Keratinocyte (primary cell): ENCODE results near the gene BOLA3. TPM values are rescaled to one million over a fixed set of nuclear protein-coding genes. Genes with fewer than 3 reads are reported as not detected.

Experiments
- DNase-seq: peaks from one replicate; pipeline ENCODE4 v3.0.0-alpha.2; 2011; ENCODE audit warnings: low read depth, missing footprints, low spot score
- FAIRE-seq: peaks from 2 replicates; lab custom pipeline; 2011; peaks lifted over from hg19 to GRCh38; lab: Jason Lieb, UNC
- H2AFZ ChIP-seq: 2 replicates; pipeline ENCODE4 v1.6.0; 2012; ENCODE audit warnings: low read length, control low read depth, inconsistent platforms; ENCODE audit not compliant: control insufficient read depth
- H3K27ac ChIP-seq: 2 replicates; pipeline ENCODE4 v1.5.1; 2011; ENCODE audit warnings: low read length; ENCODE audit not compliant: control insufficient read depth, insufficient read depth
- H3K27me3 ChIP-seq: 3 replicates; pipeline ENCODE4 v1.6.0; 2011; ENCODE audit warnings: low read length; ENCODE audit not compliant: control insufficient read depth, insufficient read depth; ENCODE audit errors: extremely low read depth
- H3K36me3 ChIP-seq, 2 experiments: 2 replicates in 1 of 2; 3 replicates in 1 of 2; pipeline ENCODE4 v1.5.1; 2011; ENCODE audit warnings: low read length in 2 of 2, mild to moderate bottlenecking in 1 of 2; ENCODE audit not compliant: control insufficient read depth in 2 of 2, insufficient read depth in 2 of 2; ENCODE audit errors: extremely low read depth in 1 of 2
- H3K4me1 ChIP-seq: 3 replicates; pipeline ENCODE4 v1.5.1; 2011; ENCODE audit warnings: low read length; ENCODE audit not compliant: control insufficient read depth, insufficient read depth; ENCODE audit errors: extremely low read depth
- H3K4me2 ChIP-seq: 3 replicates; pipeline ENCODE4 v1.6.0; 2011; ENCODE audit warnings: low read depth, low read length; ENCODE audit not compliant: control insufficient read depth, insufficient read depth; ENCODE audit errors: extremely low read depth
- H3K4me3 ChIP-seq, 3 experiments: fragments of 200-600 bp in 1 of 3; sonication (generic) in 1 of 3; 2 replicates in 2 of 3; 3 replicates in 1 of 3; pipeline ENCODE4 v1.5.1; 2011 to 2016; ENCODE audit warnings: low read length in 3 of 3, mild to moderate bottlenecking in 3 of 3, control low read depth in 2 of 3, inconsistent platforms in 1 of 3, low read depth in 1 of 3, mixed read lengths in 1 of 3, mixed run types in 1 of 3, moderate library complexity in 1 of 3; ENCODE audit not compliant: control insufficient read depth in 2 of 3, insufficient read depth in 2 of 3; ENCODE audit errors: extremely low read depth in 1 of 3
- H3K79me2 ChIP-seq: 2 replicates; pipeline ENCODE4 v1.6.0; 2012; ENCODE audit warnings: low read length; ENCODE audit not compliant: control insufficient read depth, insufficient read depth
- H3K9ac ChIP-seq: 3 replicates; pipeline ENCODE4 v1.6.0; 2011; ENCODE audit warnings: low read length; ENCODE audit not compliant: control insufficient read depth, insufficient read depth; ENCODE audit errors: extremely low read depth
- H3K9me1 ChIP-seq: 3 replicates; pipeline ENCODE4 v1.6.0; 2011; ENCODE audit warnings: low read length; ENCODE audit not compliant: control insufficient read depth, insufficient read depth; ENCODE audit errors: extremely low read depth
- H3K9me3 ChIP-seq: 2 replicates; pipeline ENCODE4 v1.5.1; 2012; ENCODE audit warnings: low read depth, low read length; ENCODE audit not compliant: control insufficient read depth
- H4K20me1 ChIP-seq: 3 replicates; pipeline ENCODE4 v1.6.0; 2011; ENCODE audit warnings: low read length; ENCODE audit not compliant: control insufficient read depth, insufficient read depth; ENCODE audit errors: extremely low read depth
- EZH2 ChIP-seq: IDR thresholded peaks from one replicate; pipeline ENCODE4 v1.6.1; 2012; ENCODE audit warnings: inconsistent platforms, mild to moderate bottlenecking, low read length, moderate library complexity
- dilution Hi-C: fragments of 300-500 bp; cut with MboI; formaldehyde crosslinking; loops from one replicate; pipeline ENCODE4 v1.7.0; 2020; ENCODE audit warnings: low sequenced_read_pairs; ENCODE audit not compliant: extremely low pct_ligation_motif_present
- polyA plus RNA-seq, 5 experiments: library from polyadenylated mRNA; depleted of rRNA in 3 of 5; stranded (reverse) in 3 of 5; stranded (forward) in 1 of 5; unstranded in 1 of 5; fragments of >200 nt; gene quantifications; 1 replicate in 1 of 5; 2 replicates in 3 of 5; 3 replicates in 1 of 5; pipeline versions ENCODE4 v1.2.1 to v1.2.3, GENCODE V29; 2011 to 2012; ENCODE audit warnings: missing spikeins in 2 of 5, low read depth in 1 of 5, low replicate concordance in 1 of 5
- TF ChIP-seq, protein P1 (sequence below), 3 experiments: IDR thresholded peaks in 1 of 3; conservative IDR thresholded peaks in 1 of 3; optimal IDR thresholded peaks in 1 of 3; 2 replicates in 2 of 3; 3 replicates in 1 of 3; pipeline versions ENCODE3 to v1.5.1; 2011; ENCODE audit warnings: low read length in 3 of 3, mild to moderate bottlenecking in 3 of 3, moderate library complexity in 2 of 3, control low read depth in 1 of 3, inconsistent platforms in 1 of 3; ENCODE audit not compliant: insufficient read depth in 2 of 3; ENCODE audit errors: extremely low read depth in 1 of 3

Gene BOLA3
- polyA plus RNA-seq, 1 donor (not counting 4 experiments of a cell fraction or from before 2014, with no cell fraction given) = 116 TPM

DNA sequence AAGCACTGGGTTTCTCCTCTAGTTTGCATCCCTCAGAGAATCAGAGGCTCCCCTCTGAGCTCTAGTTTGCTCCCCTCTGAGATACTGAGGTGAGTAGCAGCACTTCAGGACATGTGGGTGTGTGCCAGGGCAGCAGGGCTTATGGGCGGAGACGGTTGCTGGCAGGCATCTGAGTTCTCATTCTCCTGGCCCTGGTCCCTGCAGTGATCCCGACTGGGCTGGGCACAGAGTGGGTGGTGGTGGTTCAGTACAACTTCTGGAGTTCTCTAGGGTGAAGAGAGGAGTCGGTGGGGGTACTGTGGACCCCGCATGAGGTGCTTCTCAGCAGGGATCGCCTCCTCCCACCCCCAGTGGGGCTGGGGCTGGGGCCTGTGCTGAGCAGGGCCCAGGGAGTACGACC, 47.9 kb downstream of the BOLA3 start:
- TF ChIP-seq, protein P1, sequence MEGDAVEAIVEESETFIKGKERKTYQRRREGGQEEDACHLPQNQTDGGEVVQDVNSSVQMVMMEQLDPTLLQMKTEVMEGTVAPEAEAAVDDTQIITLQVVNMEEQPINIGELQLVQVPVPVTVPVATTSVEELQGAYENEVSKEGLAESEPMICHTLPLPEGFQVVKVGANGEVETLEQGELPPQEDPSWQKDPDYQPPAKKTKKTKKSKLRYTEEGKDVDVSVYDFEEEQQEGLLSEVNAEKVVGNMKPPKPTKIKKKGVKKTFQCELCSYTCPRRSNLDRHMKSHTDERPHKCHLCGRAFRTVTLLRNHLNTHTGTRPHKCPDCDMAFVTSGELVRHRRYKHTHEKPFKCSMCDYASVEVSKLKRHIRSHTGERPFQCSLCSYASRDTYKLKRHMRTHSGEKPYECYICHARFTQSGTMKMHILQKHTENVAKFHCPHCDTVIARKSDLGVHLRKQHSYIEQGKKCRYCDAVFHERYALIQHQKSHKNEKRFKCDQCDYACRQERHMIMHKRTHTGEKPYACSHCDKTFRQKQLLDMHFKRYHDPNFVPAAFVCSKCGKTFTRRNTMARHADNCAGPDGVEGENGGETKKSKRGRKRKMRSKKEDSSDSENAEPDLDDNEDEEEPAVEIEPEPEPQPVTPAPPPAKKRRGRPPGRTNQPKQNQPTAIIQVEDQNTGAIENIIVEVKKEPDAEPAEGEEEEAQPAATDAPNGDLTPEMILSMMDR (optimal IDR thresholded peaks at IDR 0.05 in 1 of 3, IDR thresholded peaks at IDR 0.05 in 1 of 3, conservative IDR thresholded peaks at IDR 0.05 in 1 of 3; ENCODE audit: extremely low read depth in 1 of 3, insufficient read depth in 2 of 3, low read length in 3 of 3) = no peak
- TF ChIP-seq EZH2 = no peak
- Histone ChIP-seq H3K27me3 (no peaks in the 10 kb centered on the region), H4K20me1 (no peaks in the 10 kb centered on the region), H2AFZ (no peak overlapping the region), H3K9ac (no peak overlapping the region), H3K36me3 (peaks cover 17 to 19% of the 10 kb centered on the region in 2 experiments), H3K9me1 (no peaks in the 10 kb centered on the region), H3K9me3 (no peaks in the 10 kb centered on the region), H3K4me1 (no peaks in the 10 kb centered on the region), H3K79me2 (no peaks in the 10 kb centered on the region), H3K4me3 (no peak overlapping the region), H3K27ac (no peak overlapping the region), H3K4me2 (no peak overlapping the region)
- dilution Hi-C loops = no loop called here
- DNase-seq (no peak), FAIRE-seq (no peak)

DNA sequence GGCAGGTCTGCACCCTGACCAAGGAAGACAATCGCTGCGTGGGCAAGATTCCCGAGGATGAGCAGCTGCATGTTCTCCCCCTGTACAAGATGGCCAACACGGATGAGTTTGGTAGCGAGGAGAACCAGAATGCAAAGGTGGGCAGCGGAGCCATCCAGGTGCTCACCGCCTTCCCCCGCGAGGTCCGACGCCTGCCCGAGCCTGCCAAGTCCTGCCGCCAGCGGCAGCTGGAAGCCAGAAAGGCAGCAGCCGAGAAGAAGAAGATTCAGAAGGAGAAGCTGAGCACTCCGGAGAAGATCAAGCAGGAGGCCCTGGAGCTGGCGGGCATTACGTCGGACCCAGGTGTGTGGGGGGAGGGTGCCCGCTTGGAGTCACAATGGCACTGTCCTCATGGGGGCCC, 48.4 kb downstream of the BOLA3 start:
- dilution Hi-C loops = no loop called here
- Histone ChIP-seq H3K9ac (no peak overlapping the region), H3K9me1 (no peaks in the 10 kb centered on the region), H3K36me3 (peaks cover 19 to 20% of the 10 kb centered on the region in 2 experiments), H3K4me3 (no peak overlapping the region), H3K4me1 (no peaks in the 10 kb centered on the region), H3K27ac (no peak overlapping the region), H3K4me2 (no peak overlapping the region), H4K20me1 (no peaks in the 10 kb centered on the region), H3K27me3 (no peaks in the 10 kb centered on the region), H2AFZ (no peak overlapping the region), H3K79me2 (no peaks in the 10 kb centered on the region), H3K9me3 (no peaks in the 10 kb centered on the region)
- FAIRE-seq = no peak
- DNase-seq = no peak
- TF ChIP-seq, protein P1 (optimal IDR thresholded peaks at IDR 0.05 in 1 of 3, IDR thresholded peaks at IDR 0.05 in 1 of 3, conservative IDR thresholded peaks at IDR 0.05 in 1 of 3; ENCODE audit: extremely low read depth in 1 of 3, insufficient read depth in 2 of 3, low read length in 3 of 3) = no peak
- no peak for TF ChIP-seq EZH2
